Posterior vena cava (tissue), 2 donors: Measurements from ENCODE around the gene OOSP4B. TPM values are rescaled to one million over a fixed set of nuclear protein-coding genes. Genes with fewer than 3 reads are reported as not detected.
"Not testable (repeated sequence)": the region's sequence is repeated elsewhere in the genome, so short reads cannot be mapped to it uniquely, and the experiment has no call there.

ENCODE experiments used
- DNase-seq: peaks from one replicate; pipeline ENCODE4 v3.0.0-alpha.2; 2020; ENCODE audit warnings: low spot score
- intact Hi-C, 2 donors: fragments of 100-400 bp; cut with DNase I; formaldehyde crosslinking; loops; one replicate each; pipeline versions ENCODE4 v1.14.1 to v1.14.2; 2022 to 2023
- total RNA-seq, 2 donors: library from RNA; stranded (reverse); fragmentation: NEBNext Ultra II Directional; extraction: Animal tissue kit (Norgen Biotek cat#: 25700); gene quantifications; one replicate each; pipeline ENCODE4 v1.2.1, GENCODE V29; 2021
- donor health status: DM: yes; HTN: yes; CAD: no.
- donor health status: DM: yes; HTN: yes; CAD: no.

OOSP4B gene
- total RNA-seq, 2 donors from 2014 or later: not detected

- no peak for DNase-seq
- intact Hi-C loops: no loop called here
These were observed 39.5 kb downstream of the OOSP4B start, which contains the start of gene MS4A3 for GRCh38 chr11:60056349-60056969. TSS of gene MS4A3 (plus strand) at chr11:60056665. CDS start at chr11:60061161, 4,496 bp downstream.

GRCh38 chr11:60059052-60059451 lies 42.1 kb downstream of the OOSP4B start:
- no peak for DNase-seq
- intact Hi-C loops: no loop called here

- no peak for DNase-seq
- intact Hi-C loops: no loop called here
These were observed 42.7 kb downstream of the OOSP4B start for GRCh38 chr11:60059521-60060240.

GRCh38 chr11:60064111-60064510 lies 47.1 kb downstream of the OOSP4B start:
- no peak for DNase-seq
- intact Hi-C loops: no loop called here

- intact Hi-C loops: no loop called here
These were observed 48.8 kb downstream of the OOSP4B start for GRCh38 chr11:60065801-60066200.

GRCh38 chr11:60069450-60069849 lies 52.5 kb downstream of the OOSP4B start:
- DNase-seq: no peak
- intact Hi-C loops: no loop called here

More at GRCh38 chr11:60065801-60066200, 48.8 kb downstream of the OOSP4B start:
- DNase-seq: no peak

GRCh38 chr11:60071644-60072043 lies 54.7 kb downstream of the OOSP4B start:
- DNase-seq, intact Hi-C loops: not testable (repeated sequence)

GRCh38 chr11:60077216-60077817 lies 60.3 kb downstream of the OOSP4B start:
- DNase-seq: no peak
- intact Hi-C loops: no loop called here

- intact Hi-C loops: no loop called here
These were observed 61.0 kb downstream of the OOSP4B start for GRCh38 chr11:60077981-60078380.

GRCh38 chr11:60078745-60079144 lies 61.8 kb downstream of the OOSP4B start:
- DNase-seq: no peak
- intact Hi-C loops: no loop called here

More at GRCh38 chr11:60077981-60078380, 61.0 kb downstream of the OOSP4B start:
- no peak for DNase-seq

GRCh38 chr11:60080535-60080934 lies 63.6 kb downstream of the OOSP4B start:
- intact Hi-C loops: no loop called here

More at GRCh38 chr11:60080535-60080934, 63.6 kb downstream of the OOSP4B start:
- DNase-seq: no peak

Other genes starting within 250 kb of the OOSP4B start
- gene MRPL16, start 206.4 kb upstream of the OOSP4B start, total RNA-seq: 10 to 100 TPM; 25.5 to 29.8 TPM
- gene CBLIF, start 171.7 kb upstream of the OOSP4B start, total RNA-seq: not detected
- gene TCN1, start 150.7 kb upstream of the OOSP4B start, total RNA-seq: not detected
- not detected for gene OOSP3, start 138.4 kb upstream of the OOSP4B start, total RNA-seq
- not detected for gene OOSP1, start 78.7 kb upstream of the OOSP4B start, total RNA-seq
- gene OOSP4A, start 53.1 kb upstream of the OOSP4B start, total RNA-seq: not detected
- not detected for gene OOSP2, start 23.2 kb downstream of the OOSP4B start, total RNA-seq
- not detected for gene MS4A3, start 39.5 kb downstream of the OOSP4B start, total RNA-seq
- gene MS4A2, start 71.5 kb downstream of the OOSP4B start, total RNA-seq: 1 to 10 TPM; 1.2 to 1.4 TPM
- gene MS4A6A, start 165.9 kb downstream of the OOSP4B start, total RNA-seq: 100 to 1,000 TPM in 1 of 2 donors, 10 to 100 TPM in 1; 50.3 to 190 TPM
- gene MS4A4E, start 226.0 kb downstream of the OOSP4B start, total RNA-seq: 1 to 10 TPM; 1.3 to 7.6 TPM